GM06990 (cell line): ENCODE results near the gene FBXO42.

Source experiments
- DNase-seq: peaks from one replicate; pipeline ENCODE4 v3.0.0-alpha.2; 2011; ENCODE audit not compliant: insufficient read length; ENCODE audit errors: extremely low read depth
- H3K27me3 ChIP-seq: replicated peaks from 2 replicates; pipeline ENCODE4 v1.6.0; 2011; ENCODE audit warnings: low read length; ENCODE audit not compliant: control insufficient read depth, insufficient read depth
- H3K36me3 ChIP-seq: 2 replicates; pipeline ENCODE4 v1.5.1; 2011; ENCODE audit warnings: low read length; ENCODE audit not compliant: control insufficient read depth, insufficient read depth
- H3K4me3 ChIP-seq: replicated peaks from 2 replicates; pipeline ENCODE4 v1.5.1; 2011; ENCODE audit warnings: low read depth, mild to moderate bottlenecking, control low read depth, low read length
- TF ChIP-seq, protein P1 (sequence below): IDR thresholded peaks from 2 replicates; pipeline ENCODE4 v1.5.1; 2011; ENCODE audit warnings: low read length, control low read depth, mild to moderate bottlenecking, inconsistent platforms; ENCODE audit not compliant: insufficient read depth, poor library complexity, severe bottlenecking

The FBXO42 gene

DNA sequence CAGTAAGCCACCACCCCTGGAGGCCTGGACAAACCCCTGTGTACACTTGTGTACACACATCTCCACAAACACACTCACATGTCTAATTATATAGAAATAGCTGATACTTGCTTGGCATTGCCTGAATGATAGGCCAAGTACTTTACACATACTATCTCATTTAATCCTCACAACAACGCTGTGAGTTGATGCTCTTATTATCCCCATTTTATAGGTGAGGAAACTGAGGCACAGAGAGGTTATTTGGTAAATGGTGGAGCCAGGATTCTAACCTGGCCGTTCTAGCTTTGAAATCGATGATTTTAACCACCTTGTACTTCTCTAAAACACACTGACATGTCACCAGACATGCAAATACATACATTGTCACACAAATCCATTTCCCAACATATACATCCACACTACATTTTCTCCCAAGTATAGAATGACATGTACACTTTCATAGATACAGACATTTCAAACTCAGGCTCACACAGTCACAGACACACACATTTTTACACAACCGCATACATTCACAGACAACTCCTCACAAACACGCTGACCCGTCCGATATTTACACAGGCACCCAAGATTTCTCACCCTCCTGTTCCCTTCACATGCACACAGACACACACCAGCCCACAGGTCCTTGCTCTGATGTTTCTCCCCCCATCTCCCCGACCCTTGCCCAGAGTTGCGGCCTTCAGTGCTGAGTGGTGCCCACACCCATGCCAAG, 143.0 kb downstream of the FBXO42 start:
- no peak for DNase-seq
- TF ChIP-seq, protein P1, sequence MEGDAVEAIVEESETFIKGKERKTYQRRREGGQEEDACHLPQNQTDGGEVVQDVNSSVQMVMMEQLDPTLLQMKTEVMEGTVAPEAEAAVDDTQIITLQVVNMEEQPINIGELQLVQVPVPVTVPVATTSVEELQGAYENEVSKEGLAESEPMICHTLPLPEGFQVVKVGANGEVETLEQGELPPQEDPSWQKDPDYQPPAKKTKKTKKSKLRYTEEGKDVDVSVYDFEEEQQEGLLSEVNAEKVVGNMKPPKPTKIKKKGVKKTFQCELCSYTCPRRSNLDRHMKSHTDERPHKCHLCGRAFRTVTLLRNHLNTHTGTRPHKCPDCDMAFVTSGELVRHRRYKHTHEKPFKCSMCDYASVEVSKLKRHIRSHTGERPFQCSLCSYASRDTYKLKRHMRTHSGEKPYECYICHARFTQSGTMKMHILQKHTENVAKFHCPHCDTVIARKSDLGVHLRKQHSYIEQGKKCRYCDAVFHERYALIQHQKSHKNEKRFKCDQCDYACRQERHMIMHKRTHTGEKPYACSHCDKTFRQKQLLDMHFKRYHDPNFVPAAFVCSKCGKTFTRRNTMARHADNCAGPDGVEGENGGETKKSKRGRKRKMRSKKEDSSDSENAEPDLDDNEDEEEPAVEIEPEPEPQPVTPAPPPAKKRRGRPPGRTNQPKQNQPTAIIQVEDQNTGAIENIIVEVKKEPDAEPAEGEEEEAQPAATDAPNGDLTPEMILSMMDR = no peak
- H3K27me3 ChIP-seq = no peaks in the 10 kb centered on the region
- no peak overlapping the region for H3K4me3 ChIP-seq
- H3K36me3 ChIP-seq = no peaks in the 10 kb centered on the region

DNA sequence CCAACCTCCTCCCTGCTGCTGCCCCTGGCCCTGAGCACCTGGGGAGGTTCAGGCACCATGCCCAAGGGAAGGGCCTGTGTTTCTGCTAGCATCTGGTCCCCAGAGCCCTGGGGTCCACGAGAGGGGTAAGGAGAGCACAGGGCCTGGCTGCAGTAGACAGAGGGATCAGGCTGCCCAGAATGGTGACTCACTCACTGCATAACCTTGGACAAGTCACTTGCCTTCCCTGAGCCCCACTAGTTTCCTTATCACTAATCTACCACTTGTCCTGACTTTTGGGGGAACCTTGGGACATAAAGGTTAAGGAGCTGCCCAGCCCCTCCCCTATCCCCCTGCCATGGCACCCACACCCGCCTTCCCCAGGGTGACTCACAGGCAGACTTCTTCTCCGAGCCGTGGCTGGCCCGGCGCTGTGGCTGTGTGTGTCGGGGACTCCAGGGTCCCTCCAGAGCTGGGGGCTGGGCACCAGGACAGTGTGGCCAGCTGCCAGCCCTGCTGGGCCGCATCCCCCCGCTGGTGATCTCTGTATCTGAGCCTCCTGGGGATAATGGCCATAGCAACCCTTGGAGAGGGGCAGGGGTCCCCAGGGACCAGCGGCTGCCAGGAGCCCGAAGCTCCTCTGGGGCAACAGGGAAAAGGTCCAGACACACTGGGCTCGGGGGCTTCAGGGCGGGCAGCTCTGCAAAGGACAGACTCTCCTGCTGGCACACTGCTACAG, 143.9 kb downstream of the FBXO42 start:
- no peak for DNase-seq
- H3K27me3 ChIP-seq = no peaks in the 10 kb centered on the region
- TF ChIP-seq, protein P1 = no peak
- no peak overlapping the region for H3K4me3 ChIP-seq
- no peaks in the 10 kb centered on the region for H3K36me3 ChIP-seq

DNA sequence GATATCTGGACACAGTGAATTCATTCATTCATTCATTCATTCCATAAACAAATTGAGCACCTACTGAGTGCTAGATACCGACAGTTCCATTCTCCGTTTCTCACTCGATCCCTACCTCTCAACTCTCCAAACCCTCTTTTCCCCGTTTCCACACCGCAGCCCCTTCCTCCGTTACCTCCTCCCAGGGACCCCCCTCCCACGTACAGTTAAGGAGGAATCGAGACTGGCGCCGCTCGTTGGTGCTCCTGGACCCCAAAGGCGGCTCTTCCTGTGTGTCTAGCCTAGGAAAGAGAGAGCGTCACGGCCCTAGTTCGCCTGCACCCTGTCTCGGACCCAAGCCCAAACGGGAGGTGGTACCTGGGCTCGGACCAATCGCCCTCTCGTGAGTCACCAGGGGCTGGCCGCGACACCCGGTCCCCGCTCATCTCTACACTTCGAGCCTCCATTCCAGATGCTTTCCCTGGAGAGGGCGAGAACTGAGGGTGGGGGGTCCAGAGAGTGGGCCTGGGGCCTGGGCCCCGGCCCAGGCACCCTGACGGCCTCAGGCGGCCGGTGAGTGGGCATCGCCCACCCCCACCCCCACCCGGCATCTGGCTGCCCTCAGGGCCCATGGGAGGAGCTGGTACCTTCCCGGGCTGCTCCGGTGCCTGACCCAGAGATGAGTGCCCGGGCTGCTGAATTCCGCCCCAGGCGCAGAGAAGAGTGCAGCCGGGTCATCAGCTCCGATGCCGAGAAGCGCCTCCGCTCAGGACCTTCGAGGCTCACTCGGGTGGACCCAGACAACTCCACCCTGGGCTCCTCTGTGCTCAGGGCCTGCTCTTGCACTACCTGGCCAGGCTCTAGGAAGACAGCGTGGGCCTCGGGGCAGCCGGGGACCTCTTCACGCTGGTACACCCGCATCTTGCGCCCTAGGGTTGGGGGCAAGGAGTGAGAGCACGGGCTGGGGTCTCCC, 144.7 kb downstream of the FBXO42 start:
- H3K36me3 ChIP-seq = no peaks in the 10 kb centered on the region
- TF ChIP-seq, protein P1 = no peak
- no peak for DNase-seq
- H3K4me3 ChIP-seq = peak overlapping the region; percentile 54
- H3K27me3 ChIP-seq = no peaks in the 10 kb centered on the region

DNA sequence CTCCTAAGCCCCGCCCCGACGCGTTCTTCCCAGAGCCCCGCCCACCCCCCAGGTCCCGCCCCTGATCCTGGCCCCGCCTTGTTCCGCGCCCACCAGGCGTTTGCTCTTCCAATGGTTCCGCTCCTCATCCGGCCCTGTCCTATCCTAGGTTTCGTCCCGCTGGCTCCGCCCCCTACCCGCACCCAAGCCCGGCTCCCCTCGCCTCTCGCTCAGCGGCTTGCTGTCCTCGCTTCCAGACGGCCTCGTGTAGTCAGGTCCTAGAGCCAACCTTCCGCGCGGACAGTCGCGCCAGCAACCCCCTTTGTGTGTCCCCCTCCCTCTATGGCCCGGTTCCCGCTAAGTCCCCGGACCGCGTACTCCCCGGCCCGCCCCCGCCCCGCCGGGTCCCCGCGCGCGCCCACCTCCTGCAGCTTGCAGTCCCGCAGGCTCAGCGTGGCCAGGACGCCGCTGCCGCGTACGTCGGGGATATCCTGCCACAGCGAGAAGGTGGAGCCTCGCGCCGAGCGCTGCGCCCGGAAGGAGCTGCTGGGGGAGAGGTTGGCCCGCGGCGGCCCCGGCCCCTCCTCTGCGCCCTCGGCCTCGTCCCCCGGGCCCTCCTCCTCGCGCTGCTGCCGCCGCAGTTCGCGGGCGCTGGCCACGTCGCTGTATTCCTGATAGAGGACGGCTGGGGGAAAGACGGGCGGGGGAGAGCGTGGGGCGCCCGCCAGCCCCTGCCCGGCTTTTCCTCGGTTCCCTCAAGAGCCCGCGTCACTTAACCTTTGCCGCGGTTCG, 145.5 kb downstream of the FBXO42 start:
- Histone ChIP-seq H3K4me3 (peak overlapping the region; percentile 54), H3K27me3 (no peaks in the 10 kb centered on the region), H3K36me3 (no peaks in the 10 kb centered on the region)
- TF ChIP-seq, protein P1 = no peak
- DNase-seq = peak; percentile 94

DNA sequence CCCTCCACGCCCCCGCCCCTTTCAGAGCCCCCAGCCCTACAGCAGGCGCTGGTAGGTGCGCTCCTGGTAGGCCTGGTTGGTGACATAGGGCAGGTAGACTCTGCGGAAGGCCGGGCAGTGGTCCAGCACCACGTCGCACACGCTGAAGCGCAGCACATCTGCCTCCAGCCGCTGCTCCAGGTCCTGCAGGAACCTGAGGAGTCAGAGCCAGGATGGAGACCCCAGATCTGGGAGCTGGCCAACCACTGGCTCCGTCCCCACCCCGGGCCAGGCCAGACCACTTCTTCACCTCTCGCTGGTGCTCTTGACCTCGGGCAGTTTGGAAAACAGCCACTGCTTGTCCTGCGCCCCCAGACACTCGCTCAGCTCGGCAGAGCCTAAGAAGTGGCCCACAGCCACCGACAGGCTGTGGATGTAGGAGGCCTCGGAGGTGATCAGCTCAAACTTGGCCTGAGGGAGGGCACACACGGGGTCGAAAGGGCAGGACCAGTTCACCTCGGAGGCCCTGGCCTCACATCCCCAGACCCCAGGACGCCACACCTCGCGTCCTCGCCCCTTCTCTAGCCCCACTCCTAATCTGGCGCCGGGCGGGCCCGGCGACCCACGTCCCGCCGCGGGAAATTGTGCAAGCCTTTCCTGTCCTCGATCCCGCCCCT, 146.3 kb downstream of the FBXO42 start:
- Histone ChIP-seq H3K36me3 (no peaks in the 10 kb centered on the region), H3K27me3 (no peaks in the 10 kb centered on the region), H3K4me3 (peak overlapping the region; percentile 60)
- DNase-seq = no peak
- TF ChIP-seq, protein P1 = no peak
